Sigmoid colon (tissue), 7 donors: Measurements from ENCODE around the gene BATF. TPM values are rescaled to one million over a fixed set of nuclear protein-coding genes. Genes with fewer than 3 reads are reported as not detected.

Source experiments
- DNase-seq: peaks from one replicate; pipeline ENCODE4 v3.0.0-alpha.2; 2019
- H3K27ac ChIP-seq, 4 donors: fragments of 200-600 bp; sonication (generic); one replicate each; pipeline ENCODE4 v1.5.1; 2016 to 2019; ENCODE audit warnings: mild to moderate bottlenecking in 1 of 4
- H3K27me3 ChIP-seq, 3 donors: fragments of 200-600 bp; sonication (generic); one replicate each; pipeline ENCODE4 v1.5.1; 2019; ENCODE audit warnings: mild to moderate bottlenecking in 1 of 3
- H3K36me3 ChIP-seq, 4 donors: fragments of 200-600 bp; sonication (generic); one replicate each; pipeline ENCODE4 v1.5.1; 2016 to 2019
- H3K4me1 ChIP-seq, 4 donors: fragments of 200-600 bp; sonication (generic); one replicate each; pipeline ENCODE4 v1.5.1; 2017 to 2019
- H3K4me3 ChIP-seq, 4 donors: fragments of 200-600 bp; sonication (generic); one replicate each; pipeline ENCODE4 v1.5.1; 2017 to 2019; ENCODE audit warnings: mild to moderate bottlenecking in 2 of 4, moderate library complexity in 1 of 4
- H3K9me3 ChIP-seq, 4 donors: fragments of 200-600 bp in 3 of 4; sonication (generic) in 3 of 4; one replicate each; pipeline versions ENCODE4 v1.5.1 to v1.6.1; 2013 to 2019
- EP300 ChIP-seq, 4 donors: sonication (generic); formaldehyde crosslinking; IDR thresholded peaks; one replicate each; pipeline ENCODE4 v1.6.1; 2017; ENCODE audit warnings: antibody characterized with exemption in 4 of 4
- POLR2A ChIP-seq, 2 donors: fragments of 450-650 bp; IDR thresholded peaks; one replicate each; pipeline ENCODE4 v1.6.1; 2016; ENCODE audit warnings: antibody characterized with exemption in 2 of 2, mild to moderate bottlenecking in 2 of 2, moderate library complexity in 2 of 2
- POLR2AphosphoS5 ChIP-seq, 4 donors: sonication (generic); formaldehyde crosslinking; IDR thresholded peaks; one replicate each; pipeline ENCODE4 v1.6.1; 2017; ENCODE audit warnings: antibody characterized with exemption in 4 of 4
- WGBS, 2 donors: extraction: QIAGEN DNeasy Blood & Tissue Kit; methylation state at CpG; one replicate each; pipeline ENCODE4 v1.1.7; 2013; 5-methylcytosine and 5-hydroxymethylcytosine counted together
- intact Hi-C: fragments of 100-400 bp; cut with DNase I; formaldehyde crosslinking; loops from one replicate; pipeline ENCODE4 v1.15.1; 2023
- polyA plus RNA-seq, 3 donors: library from polyadenylated mRNA; stranded (reverse); fragments of 200-250 nt; gene quantifications; one replicate each; pipeline ENCODE4 v1.2.3, GENCODE V29; 2013
- total RNA-seq, 4 donors: library from RNA; depleted of rRNA; stranded (reverse); fragments of >200 nt; gene quantifications; one replicate each; pipeline ENCODE4 v1.1.0, GENCODE V29; 2016
- TF ChIP-seq, protein P1 (sequence below), 4 experiments: fragments of 450-650 bp in 3 of 4; fragments of 200-600 bp in 1 of 4; IDR thresholded peaks; one replicate each; pipeline ENCODE4 v1.5.1; 2016 to 2019; ENCODE audit warnings: antibody characterized with exemption in 4 of 4, mild to moderate bottlenecking in 3 of 4, moderate library complexity in 2 of 4
- donor health status: healthy with polysubstance abuse.
- donor health status: Bipolar disorder and iron deficiency.
- donor health status: healthy.

BATF gene
- total and polyA plus RNA-seq, 7 donors = 1.6 to 17.1 (median 5.2) TPM; not detected in 1

DNA sequence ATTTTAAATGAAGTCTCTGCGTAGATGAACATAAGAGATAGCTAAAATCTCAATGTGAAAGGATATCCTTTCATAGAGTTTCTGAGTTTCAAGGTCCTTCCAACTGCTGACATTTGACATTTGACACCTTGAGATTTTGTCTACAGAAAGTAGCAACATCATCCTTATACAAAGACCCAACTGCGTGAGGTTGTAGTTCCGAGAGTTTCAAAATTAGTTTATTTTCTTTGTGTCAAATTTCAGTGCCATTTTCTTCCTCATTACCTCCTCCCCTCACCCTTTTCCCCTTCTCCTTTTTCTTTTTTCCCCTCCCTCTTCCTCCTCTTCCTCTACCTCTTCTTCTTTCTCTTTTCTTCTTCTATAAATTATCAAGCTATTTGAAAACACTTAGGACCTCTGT lies 26.9 kb upstream of the BATF start:
- Histone ChIP-seq H3K4me1 (no peaks in the 10 kb centered on the region), H3K36me3 (no peaks in the 10 kb centered on the region), H3K9me3 (no peaks in the 10 kb centered on the region), H3K27me3 (no peaks in the 10 kb centered on the region), H3K4me3 (no peak overlapping the region), H3K27ac (no peak overlapping the region)
- 80 to 88% methylated on average over 3 of the region's 3 CpGs for whole genome bisulfite sequencing, 2 donors
- TF ChIP-seq POLR2A (IDR thresholded peaks at IDR 0.05) (no peak), POLR2AphosphoS5 (IDR thresholded peaks at IDR 0.05) (no peak), EP300 (IDR thresholded peaks at IDR 0.05) (no peak)
- TF ChIP-seq, protein P1, sequence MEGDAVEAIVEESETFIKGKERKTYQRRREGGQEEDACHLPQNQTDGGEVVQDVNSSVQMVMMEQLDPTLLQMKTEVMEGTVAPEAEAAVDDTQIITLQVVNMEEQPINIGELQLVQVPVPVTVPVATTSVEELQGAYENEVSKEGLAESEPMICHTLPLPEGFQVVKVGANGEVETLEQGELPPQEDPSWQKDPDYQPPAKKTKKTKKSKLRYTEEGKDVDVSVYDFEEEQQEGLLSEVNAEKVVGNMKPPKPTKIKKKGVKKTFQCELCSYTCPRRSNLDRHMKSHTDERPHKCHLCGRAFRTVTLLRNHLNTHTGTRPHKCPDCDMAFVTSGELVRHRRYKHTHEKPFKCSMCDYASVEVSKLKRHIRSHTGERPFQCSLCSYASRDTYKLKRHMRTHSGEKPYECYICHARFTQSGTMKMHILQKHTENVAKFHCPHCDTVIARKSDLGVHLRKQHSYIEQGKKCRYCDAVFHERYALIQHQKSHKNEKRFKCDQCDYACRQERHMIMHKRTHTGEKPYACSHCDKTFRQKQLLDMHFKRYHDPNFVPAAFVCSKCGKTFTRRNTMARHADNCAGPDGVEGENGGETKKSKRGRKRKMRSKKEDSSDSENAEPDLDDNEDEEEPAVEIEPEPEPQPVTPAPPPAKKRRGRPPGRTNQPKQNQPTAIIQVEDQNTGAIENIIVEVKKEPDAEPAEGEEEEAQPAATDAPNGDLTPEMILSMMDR (IDR thresholded peaks at IDR 0.05) = no peak
- no peak for DNase-seq
- intact Hi-C loops = no loop called here

DNA sequence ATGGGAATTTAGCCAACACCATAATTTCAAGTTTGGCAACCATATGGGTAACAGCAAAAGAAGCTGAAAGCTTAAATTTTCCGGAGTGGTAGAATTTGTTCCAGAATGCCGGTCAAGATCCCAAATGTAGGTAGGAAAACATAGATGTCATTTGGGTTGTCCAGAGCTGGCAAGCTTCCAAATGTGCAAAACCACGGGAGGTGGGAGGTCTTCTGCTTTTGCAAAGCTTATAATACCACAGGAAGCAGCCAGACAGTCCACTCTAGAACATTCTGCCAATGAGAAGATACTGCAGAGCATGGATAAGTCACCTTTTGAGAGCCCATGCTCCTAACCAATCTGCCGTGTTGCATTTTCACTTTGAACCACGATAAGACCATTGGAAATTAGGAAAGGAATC lies 26.4 kb upstream of the BATF start:
- WGBS, 2 donors = 80 to 83% methylated on average over 5 of the region's 5 CpGs

DNA sequence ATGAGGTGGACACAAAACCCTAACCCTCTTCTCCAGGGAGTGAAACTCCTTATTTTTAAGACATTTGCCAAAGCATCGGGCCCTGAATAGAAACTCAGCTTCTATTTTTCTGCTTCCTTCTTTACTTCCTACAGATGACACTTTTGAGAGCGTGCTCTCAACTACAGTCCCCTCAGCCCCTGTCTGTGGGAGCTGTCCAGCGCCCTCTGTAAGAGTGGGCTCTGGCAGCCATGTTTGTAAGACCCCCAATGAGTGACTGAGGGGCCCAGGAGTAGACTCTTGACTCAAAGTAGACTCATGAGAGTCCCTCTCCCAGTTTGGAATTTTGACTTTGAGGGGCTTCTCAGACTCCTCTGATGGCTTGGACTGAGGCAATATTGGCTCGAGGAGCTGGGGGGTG lies 25.5 kb upstream of the BATF start:
- H3K27me3 ChIP-seq = no peaks in the 10 kb centered on the region
- TF ChIP-seq, protein P1 (IDR thresholded peaks at IDR 0.05) = no peak
- no peak for TF ChIP-seq POLR2A (IDR thresholded peaks at IDR 0.05)
- TF ChIP-seq EP300 (IDR thresholded peaks at IDR 0.05) = no peak
- TF ChIP-seq POLR2AphosphoS5 (IDR thresholded peaks at IDR 0.05) = no peak
- no peaks in the 10 kb centered on the region for H3K36me3 ChIP-seq
- no peak overlapping the region for H3K27ac ChIP-seq
- H3K4me1 ChIP-seq = no peaks in the 10 kb centered on the region
- intact Hi-C loops = no loop called here
- WGBS, 2 donors = 76 to 91% methylated on average over 4 of the region's 4 CpGs
- H3K4me3 ChIP-seq = no peak overlapping the region
- DNase-seq = no peak
- no peaks in the 10 kb centered on the region for H3K9me3 ChIP-seq

More for the DNA sequence above, 26.4 kb upstream of the BATF start:
- Histone ChIP-seq H3K4me3 (no peak overlapping the region), H3K36me3 (no peaks in the 10 kb centered on the region), H3K27ac (no peak overlapping the region), H3K9me3 (no peaks in the 10 kb centered on the region), H3K4me1 (no peaks in the 10 kb centered on the region), H3K27me3 (no peaks in the 10 kb centered on the region)
- intact Hi-C loops = no loop called here
- DNase-seq = no peak
- no peak for TF ChIP-seq EP300 (IDR thresholded peaks at IDR 0.05)
- TF ChIP-seq POLR2A (IDR thresholded peaks at IDR 0.05) = no peak
- TF ChIP-seq, protein P1 (IDR thresholded peaks at IDR 0.05) = no peak
- no peak for TF ChIP-seq POLR2AphosphoS5 (IDR thresholded peaks at IDR 0.05)

DNA sequence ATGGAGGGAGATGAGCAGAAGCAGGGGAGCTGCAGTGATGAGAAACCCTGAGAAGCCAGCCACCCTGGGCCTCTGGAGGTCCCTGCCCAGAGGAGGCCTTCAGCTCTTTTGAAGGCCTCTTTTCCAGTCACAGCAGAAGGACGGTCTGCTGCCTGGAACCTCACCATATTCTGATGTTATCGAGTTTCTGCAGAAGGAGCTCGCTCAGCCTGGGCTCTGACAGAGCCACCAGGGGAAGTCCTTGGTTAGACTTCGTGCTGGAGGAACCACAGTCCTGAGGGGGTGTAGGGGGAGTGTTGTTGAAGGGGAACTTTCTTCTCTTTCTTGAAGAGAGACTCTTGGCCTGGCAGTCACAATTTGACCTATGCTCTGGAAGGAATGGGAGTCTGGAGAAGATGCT lies 25.1 kb upstream of the BATF start:
- intact Hi-C loops = no loop called here

More for the DNA sequence above, 25.1 kb upstream of the BATF start:
- 53 to 88% methylated on average over 4 of the region's 4 CpGs for WGBS, 2 donors
- Histone ChIP-seq H3K27me3 (no peaks in the 10 kb centered on the region), H3K9me3 (no peaks in the 10 kb centered on the region), H3K36me3 (no peaks in the 10 kb centered on the region), H3K4me1 (no peaks in the 10 kb centered on the region), H3K27ac (no peak overlapping the region), H3K4me3 (no peak overlapping the region)
- no peak for DNase-seq
- TF ChIP-seq EP300 (IDR thresholded peaks at IDR 0.05) (no peak), POLR2AphosphoS5 (IDR thresholded peaks at IDR 0.05) (no peak), POLR2A (IDR thresholded peaks at IDR 0.05) (no peak)
- TF ChIP-seq, protein P1 (IDR thresholded peaks at IDR 0.05) = no peak
